Stomach (tissue), 4 donors: ENCODE data around the gene MCTP1.

Experiments used
- CTCF ChIP-seq, 7 experiments: fragments of 450-650 bp in 4 of 7; fragments of 200-600 bp in 3 of 7; sonication (generic) in 3 of 7; IDR thresholded peaks; one replicate each; pipeline ENCODE4 v1.5.1; 2016 to 2019; ENCODE audit warnings: antibody characterized with exemption in 7 of 7, control low read depth in 2 of 7, mild to moderate bottlenecking in 1 of 7
- POLR2A ChIP-seq, 4 donors: fragments of 450-650 bp; IDR thresholded peaks; one replicate each; pipeline ENCODE4 v1.6.1; 2016; ENCODE audit warnings: antibody characterized with exemption in 4 of 4, control low read depth in 2 of 4, mild to moderate bottlenecking in 1 of 4, moderate library complexity in 1 of 4

GRCh38 chr5:94778299-94778698 lies 506.6 kb downstream of the MCTP1 start:
- TF ChIP-seq CTCF (IDR thresholded peaks at IDR 0.05) (no peak), POLR2A (IDR thresholded peaks at IDR 0.05) (no peak)
